GM19463 (cell line): ENCODE results near the gene SNRNP70.
"Not testable (repeated sequence)": the region's sequence is repeated elsewhere in the genome, so short reads cannot be mapped to it uniquely, and the experiment has no call there.

Experiments
- ATAC-seq: cut with Tn5 transposase; IDR thresholded peaks from one replicate; pipeline ENCODE4 v1.9.1; 2021; ENCODE audit warnings: mild to moderate bottlenecking, moderate library complexity; ENCODE audit not compliant: unreplicated experiment

Gene SNRNP70

GRCh38 chr19:49064768-49065611, 20.3 kb upstream of the SNRNP70 start, which contains the start of gene NTF4:
Gene NTF4 (minus strand): TSS chr19:49064818. CDS start chr19:49061997, 2,821 bp downstream.
- no peak for ATAC-seq

- ATAC-seq = no peak
Observed at GRCh38 chr19:49065905-49066512, 19.2 kb upstream of the SNRNP70 start.

GRCh38 chr19:49067554-49067953, 17.7 kb upstream of the SNRNP70 start:
- no peak for ATAC-seq

- no peak for ATAC-seq
Observed at GRCh38 chr19:49069026-49069425, 16.2 kb upstream of the SNRNP70 start.

- ATAC-seq = no peak
Observed at GRCh38 chr19:49070416-49070815, 14.8 kb upstream of the SNRNP70 start.

GRCh38 chr19:49071860-49072547, 13.2 kb upstream of the SNRNP70 start:
- no peak for ATAC-seq

- ATAC-seq = no peak
Observed at GRCh38 chr19:49073514-49074378, 11.5 kb upstream of the SNRNP70 start.

GRCh38 chr19:49074869-49075268, 10.4 kb upstream of the SNRNP70 start:
- ATAC-seq = not testable (repeated sequence)

GRCh38 chr19:49080392-49080791, 4.9 kb upstream of the SNRNP70 start:
- ATAC-seq = no peak

- no peak for ATAC-seq
Observed at GRCh38 chr19:49081273-49081672, 4.0 kb upstream of the SNRNP70 start.

- ATAC-seq = no peak
Observed at GRCh38 chr19:49084206-49085019, 838 bp upstream of the SNRNP70 start.

GRCh38 chr19:49085868-49086232, 599 bp downstream of the SNRNP70 start:
- ATAC-seq = no peak

- no peak for ATAC-seq
Observed at GRCh38 chr19:49086296-49086695, 1.0 kb downstream of the SNRNP70 start.

- ATAC-seq = no peak
Observed at GRCh38 chr19:49091391-49092038, 6.3 kb downstream of the SNRNP70 start.

GRCh38 chr19:49092686-49093085, 7.4 kb downstream of the SNRNP70 start:
- ATAC-seq = no peak

- ATAC-seq = no peak
Observed at GRCh38 chr19:49094505-49095482, 9.5 kb downstream of the SNRNP70 start.

GRCh38 chr19:49097453-49098288, 12.4 kb downstream of the SNRNP70 start:
- no peak for ATAC-seq
